Measurements from ENCODE around the gene LST1. TPM values are rescaled to one million over a fixed set of nuclear protein-coding genes. Genes with fewer than 3 reads are reported as not detected.
A peak's percentile ranks its signal among the peaks of the same experiment; 100 is the strongest.
"Not testable (repeated sequence)": the region's sequence is repeated elsewhere in the genome, so short reads cannot be mapped to it uniquely, and the experiment has no call there.

The LST1 gene
- total RNA-seq, 1 experiment from 2014 or later, result 5.1 TPM

GRCh38 chr6:31590691-31591090 is 4.6 kb downstream of the LST1 start:
- not testable (repeated sequence) for H3K36me3 ChIP-seq (ENCODE audit: insufficient read depth, low read length); H2AFZ ChIP-seq (ENCODE audit: low read length); H3K27ac ChIP-seq (ENCODE audit: low read length); H3K4me2 ChIP-seq (ENCODE audit: low read depth, low read length, poor library complexity, severe bottlenecking); H4K20me1 ChIP-seq (ENCODE audit: insufficient read depth, low read depth, low read length); H3K9ac ChIP-seq (ENCODE audit: low read length); DNase-seq; H3K4me3 ChIP-seq (ENCODE audit: low read length); H3K27me3 ChIP-seq (ENCODE audit: low read length); H3K9me2 ChIP-seq (replicated peaks; ENCODE audit: insufficient read depth, low read length); H3K9me3 ChIP-seq (ENCODE audit: low read length); H3K79me2 ChIP-seq (ENCODE audit: low read length)
- peaks cover 16% of the 10 kb centered on the region for H3K4me1 ChIP-seq (ENCODE audit: low read length)

GRCh38 chr6:31592396-31592771 is 6.3 kb downstream of the LST1 start:
- no peaks in the 10 kb centered on the region for H3K79me2 ChIP-seq (ENCODE audit: low read length)
- H3K27me3 ChIP-seq (ENCODE audit: low read length), result no peaks in the 10 kb centered on the region

GRCh38 chr6:31597006-31597405 is 10.9 kb downstream of the LST1 start:
- Histone ChIP-seq H3K4me1 (ENCODE audit: low read length) (peaks cover 9% of the 10 kb centered on the region; the same call in 1 of the 2 replicates), H3K9me3 (ENCODE audit: low read length) (no peaks in the 10 kb centered on the region)

More at GRCh38 chr6:31592396-31592771, 6.3 kb downstream of the LST1 start:
- no peak overlapping the region for H3K9ac ChIP-seq (ENCODE audit: low read length)
- no peaks in the 10 kb centered on the region for H3K9me2 ChIP-seq (replicated peaks; ENCODE audit: insufficient read depth, low read length)
- H4K20me1 ChIP-seq (ENCODE audit: insufficient read depth, low read depth, low read length), result no peaks in the 10 kb centered on the region
- H3K4me2 ChIP-seq (ENCODE audit: low read depth, low read length, poor library complexity, severe bottlenecking), result no peak overlapping the region
- DNase-seq, result no peak
- no peak overlapping the region for H3K4me3 ChIP-seq (ENCODE audit: low read length)
- H3K9me3 ChIP-seq (ENCODE audit: low read length), result no peaks in the 10 kb centered on the region
- no peak overlapping the region for H3K27ac ChIP-seq (ENCODE audit: low read length)
- H2AFZ ChIP-seq (ENCODE audit: low read length), result no peak overlapping the region
- H3K4me1 ChIP-seq (ENCODE audit: low read length), result peaks cover 6% of the 10 kb centered on the region; the same call in 1 of the 2 replicates
- no peaks in the 10 kb centered on the region for H3K36me3 ChIP-seq (ENCODE audit: insufficient read depth, low read length)

GRCh38 chr6:31607317-31607716 is 21.2 kb downstream of the LST1 start:
- Histone ChIP-seq H3K4me3 (ENCODE audit: low read length) (no peak overlapping the region), H3K27ac (ENCODE audit: low read length) (no peak overlapping the region), H3K9me2 (replicated peaks; ENCODE audit: insufficient read depth, low read length) (no peaks in the 10 kb centered on the region), H4K20me1 (ENCODE audit: insufficient read depth, low read depth, low read length) (no peaks in the 10 kb centered on the region), H3K36me3 (ENCODE audit: insufficient read depth, low read length) (no peaks in the 10 kb centered on the region), H3K79me2 (ENCODE audit: low read length) (no peaks in the 10 kb centered on the region), H3K9ac (ENCODE audit: low read length) (no peak overlapping the region), H2AFZ (ENCODE audit: low read length) (no peak overlapping the region), H3K9me3 (ENCODE audit: low read length) (no peaks in the 10 kb centered on the region), H3K27me3 (ENCODE audit: low read length) (no peaks in the 10 kb centered on the region), H3K4me1 (ENCODE audit: low read length) (peaks cover 4% of the 10 kb centered on the region), H3K4me2 (ENCODE audit: low read depth, low read length, poor library complexity, severe bottlenecking) (no peak overlapping the region)
- no peak for DNase-seq

More at GRCh38 chr6:31597006-31597405, 10.9 kb downstream of the LST1 start:
- DNase-seq, result peak; percentile 87
- Histone ChIP-seq H3K4me3 (ENCODE audit: low read length) (no peak overlapping the region), H3K36me3 (ENCODE audit: insufficient read depth, low read length) (no peaks in the 10 kb centered on the region), H3K9me2 (replicated peaks; ENCODE audit: insufficient read depth, low read length) (no peaks in the 10 kb centered on the region), H3K27me3 (ENCODE audit: low read length) (no peaks in the 10 kb centered on the region), H2AFZ (ENCODE audit: low read length) (no peak overlapping the region), H3K27ac (ENCODE audit: low read length) (no peak overlapping the region), H4K20me1 (ENCODE audit: insufficient read depth, low read depth, low read length) (no peaks in the 10 kb centered on the region), H3K9ac (ENCODE audit: low read length) (no peak overlapping the region), H3K79me2 (ENCODE audit: low read length) (no peaks in the 10 kb centered on the region), H3K4me2 (ENCODE audit: low read depth, low read length, poor library complexity, severe bottlenecking) (no peak overlapping the region)

- no peak overlapping the region for H3K4me3 ChIP-seq (ENCODE audit: low read length)
- no peaks in the 10 kb centered on the region for H3K27me3 ChIP-seq (ENCODE audit: low read length)
- H3K79me2 ChIP-seq (ENCODE audit: low read length), result no peaks in the 10 kb centered on the region
- no peaks in the 10 kb centered on the region for H3K9me3 ChIP-seq (ENCODE audit: low read length)
- H3K9ac ChIP-seq (ENCODE audit: low read length), result no peak overlapping the region
- H4K20me1 ChIP-seq (ENCODE audit: insufficient read depth, low read depth, low read length), result no peaks in the 10 kb centered on the region
- H3K36me3 ChIP-seq (ENCODE audit: insufficient read depth, low read length), result no peaks in the 10 kb centered on the region
- no peak overlapping the region for H2AFZ ChIP-seq (ENCODE audit: low read length)
- no peaks in the 10 kb centered on the region for H3K9me2 ChIP-seq (replicated peaks; ENCODE audit: insufficient read depth, low read length)
- H3K27ac ChIP-seq (ENCODE audit: low read length), result no peak overlapping the region
- no peak for DNase-seq
- H3K4me2 ChIP-seq (ENCODE audit: low read depth, low read length, poor library complexity, severe bottlenecking), result no peak overlapping the region
- H3K4me1 ChIP-seq (ENCODE audit: low read length), result peaks cover 12% of the 10 kb centered on the region
Observed at GRCh38 chr6:31609519-31610406, 23.7 kb downstream of the LST1 start.

- H3K9me3 ChIP-seq (ENCODE audit: low read length), result no peaks in the 10 kb centered on the region
- no peak overlapping the region for H3K27ac ChIP-seq (ENCODE audit: low read length)
- no peaks in the 10 kb centered on the region for H3K27me3 ChIP-seq (ENCODE audit: low read length)
- H3K9ac ChIP-seq (ENCODE audit: low read length), result no peak overlapping the region
- H4K20me1 ChIP-seq (ENCODE audit: insufficient read depth, low read depth, low read length), result no peaks in the 10 kb centered on the region
- no peak overlapping the region for H3K4me2 ChIP-seq (ENCODE audit: low read depth, low read length, poor library complexity, severe bottlenecking)
- no peak overlapping the region for H2AFZ ChIP-seq (ENCODE audit: low read length)
- no peaks in the 10 kb centered on the region for H3K79me2 ChIP-seq (ENCODE audit: low read length)
- no peak overlapping the region for H3K4me3 ChIP-seq (ENCODE audit: low read length)
- no peaks in the 10 kb centered on the region for H3K36me3 ChIP-seq (ENCODE audit: insufficient read depth, low read length)
- H3K9me2 ChIP-seq (replicated peaks; ENCODE audit: insufficient read depth, low read length), result no peaks in the 10 kb centered on the region
- DNase-seq, result peak; percentile 24
- peaks cover 24% of the 10 kb centered on the region for H3K4me1 ChIP-seq (ENCODE audit: low read length)
Observed at GRCh38 chr6:31610968-31611367, 24.9 kb downstream of the LST1 start.

- H3K9me2 ChIP-seq (replicated peaks; ENCODE audit: insufficient read depth, low read length), result no peaks in the 10 kb centered on the region
- H3K4me2 ChIP-seq (ENCODE audit: low read depth, low read length, poor library complexity, severe bottlenecking), result no peak overlapping the region
- H3K9ac ChIP-seq (ENCODE audit: low read length), result peak overlapping the region; percentile 42
- H3K36me3 ChIP-seq (ENCODE audit: insufficient read depth, low read length), result no peaks in the 10 kb centered on the region
- no peaks in the 10 kb centered on the region for H3K27me3 ChIP-seq (ENCODE audit: low read length)
- H4K20me1 ChIP-seq (ENCODE audit: insufficient read depth, low read depth, low read length), result no peaks in the 10 kb centered on the region
- H2AFZ ChIP-seq (ENCODE audit: low read length), result peak overlapping the region; percentile 53; the same call in 1 of the 2 replicates
- H3K4me1 ChIP-seq (ENCODE audit: low read length), result peaks cover 25% of the 10 kb centered on the region
- no peak overlapping the region for H3K27ac ChIP-seq (ENCODE audit: low read length)
- H3K4me3 ChIP-seq (ENCODE audit: low read length), result no peak overlapping the region
- no peaks in the 10 kb centered on the region for H3K79me2 ChIP-seq (ENCODE audit: low read length)
- H3K9me3 ChIP-seq (ENCODE audit: low read length), result no peaks in the 10 kb centered on the region
- DNase-seq, result no peak
Observed at GRCh38 chr6:31614075-31614619, 28.1 kb downstream of the LST1 start.

- no peaks in the 10 kb centered on the region for H3K9me3 ChIP-seq (ENCODE audit: low read length)
- no peaks in the 10 kb centered on the region for H3K36me3 ChIP-seq (ENCODE audit: insufficient read depth, low read length)
- H3K79me2 ChIP-seq (ENCODE audit: low read length), result no peaks in the 10 kb centered on the region
- peak within 1 kb of the TSS; percentile 53; the same call in 1 of the 2 replicates for H2AFZ ChIP-seq (ENCODE audit: low read length)
- H3K4me3 ChIP-seq (ENCODE audit: low read length), result no peak within 1 kb of the TSS
- H3K9me2 ChIP-seq (replicated peaks; ENCODE audit: insufficient read depth, low read length), result no peaks in the 10 kb centered on the region
- H3K9ac ChIP-seq (ENCODE audit: low read length), result peak within 1 kb of the TSS; percentile 42
- no peaks in the 10 kb centered on the region for H4K20me1 ChIP-seq (ENCODE audit: insufficient read depth, low read depth, low read length)
- no peaks in the 10 kb centered on the region for H3K27me3 ChIP-seq (ENCODE audit: low read length)
- H3K27ac ChIP-seq (ENCODE audit: low read length), result no peak within 1 kb of the TSS
- H3K4me1 ChIP-seq (ENCODE audit: low read length), result peaks cover 30% of the 10 kb centered on the region
- no peak within 1 kb of the TSS for H3K4me2 ChIP-seq (ENCODE audit: low read depth, low read length, poor library complexity, severe bottlenecking)
- peak; percentile 27 for DNase-seq
Observed at GRCh38 chr6:31614684-31615578, 28.9 kb downstream of the LST1 start, which contains the start of gene AIF1. AIF1 (plus strand) TSS chr6:31615234; CDS start chr6:31615330, 96 bp downstream.
